ENCODE measurements around the gene UNC119.
"Not testable (repeated sequence)": the region's sequence is repeated elsewhere in the genome, so short reads cannot be mapped to it uniquely, and the experiment has no call there.

Gene UNC119

DNA sequence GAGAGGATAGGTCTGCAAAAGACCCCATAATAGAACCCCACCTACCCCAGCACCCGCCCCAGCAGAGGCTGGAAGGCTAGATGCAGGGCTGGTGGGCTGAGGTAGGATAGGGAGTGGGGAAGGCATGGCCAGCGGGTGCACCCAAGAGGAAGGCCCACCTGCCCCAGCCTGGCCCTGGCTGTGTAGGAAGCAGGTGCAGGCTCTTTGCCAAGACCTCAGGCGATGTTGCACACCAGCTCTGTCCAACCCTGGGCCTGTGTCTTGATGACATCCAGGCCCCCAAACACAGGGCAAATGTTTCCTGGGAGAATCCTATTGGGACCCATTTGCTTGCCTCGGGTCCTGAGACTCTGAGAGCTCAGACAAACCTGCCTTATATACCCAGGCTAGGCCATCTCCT is 12.2 kb downstream of the UNC119 start:
- no peak for DNase-seq

DNA sequence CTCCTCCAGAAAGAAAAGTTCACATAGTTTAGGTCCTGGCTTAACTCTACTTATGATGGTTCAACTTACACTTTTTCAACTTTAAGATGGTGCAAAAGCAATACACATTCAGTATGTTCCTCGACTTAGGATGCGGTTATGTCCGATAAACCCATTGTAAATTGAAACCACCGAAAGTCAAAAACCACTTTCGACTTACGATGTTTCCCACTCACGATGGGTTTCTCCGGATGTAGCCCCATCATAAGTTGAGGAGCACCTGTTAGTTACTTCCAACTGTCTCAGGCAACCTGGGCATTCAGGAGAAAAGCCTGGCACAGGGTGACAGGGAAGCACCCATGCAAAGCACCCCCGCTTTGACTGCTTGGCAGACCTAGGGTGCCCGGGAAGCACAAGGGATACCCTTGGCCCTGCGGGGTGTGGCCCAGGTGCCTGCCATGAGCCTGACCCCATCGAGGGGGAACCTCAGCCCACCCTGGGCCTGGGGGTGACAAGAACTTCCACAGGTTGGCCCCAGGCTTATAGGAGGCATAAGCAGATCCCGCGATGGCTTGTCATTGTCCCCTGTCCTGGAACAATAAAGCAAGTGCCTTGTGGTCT is 14.0 kb downstream of the UNC119 start:
- no peak for DNase-seq

DNA sequence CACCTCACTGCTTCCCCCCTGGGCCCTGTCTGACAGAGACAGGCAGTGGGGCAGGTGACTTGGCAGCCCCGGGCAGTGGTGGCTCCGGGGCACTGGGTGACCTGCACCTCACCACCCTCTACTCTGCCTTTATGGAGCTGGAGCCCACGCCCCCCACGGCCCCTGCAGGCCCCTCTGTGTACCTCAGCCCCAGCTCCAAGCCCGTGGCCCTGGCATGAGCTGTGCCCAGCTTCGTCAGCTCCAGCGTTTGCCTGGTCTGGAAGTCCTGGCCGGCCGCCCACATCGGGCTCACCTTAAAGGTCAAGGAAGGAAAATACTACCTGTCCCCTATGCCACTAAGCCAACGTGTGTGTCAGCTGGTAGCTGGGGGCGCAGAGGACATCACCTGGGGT is 15.2 kb downstream of the UNC119 start:
- DNase-seq, result no peak

DNA sequence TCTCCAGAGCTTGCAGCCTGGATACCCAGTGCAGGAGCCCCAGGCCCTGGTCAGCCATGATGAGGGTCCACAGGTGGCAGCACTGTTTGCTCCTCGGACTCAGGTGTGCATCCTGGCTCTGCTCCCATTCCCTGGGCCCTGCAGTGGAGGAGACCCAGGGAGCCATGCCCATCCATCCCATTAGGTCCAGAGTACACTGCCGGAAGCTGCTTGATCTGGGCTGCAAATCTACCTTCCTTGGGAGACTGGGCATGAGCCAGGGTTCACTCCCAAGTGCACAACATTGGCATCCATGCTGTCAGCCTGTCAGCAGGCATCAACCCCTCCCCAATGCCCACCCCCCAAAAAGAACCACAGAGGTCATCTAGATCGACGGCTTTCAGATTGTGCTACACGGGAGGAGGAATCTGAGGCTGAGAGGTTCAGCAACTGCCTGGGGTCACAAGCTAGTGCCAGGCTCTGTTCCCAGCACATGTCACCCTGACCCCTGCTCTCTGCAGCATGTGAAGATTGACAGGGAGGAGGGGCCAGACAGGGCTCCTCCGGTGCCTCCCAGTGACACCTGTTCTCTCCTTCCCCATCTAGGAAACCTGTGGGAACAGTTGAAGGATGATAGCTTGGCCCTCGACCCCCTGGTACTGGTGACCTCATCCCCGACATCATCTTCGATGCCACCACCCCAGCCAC is 15.7 kb downstream of the UNC119 start:
- DNase-seq, result peak in 1 of 2 experiments; percentile 26

DNA sequence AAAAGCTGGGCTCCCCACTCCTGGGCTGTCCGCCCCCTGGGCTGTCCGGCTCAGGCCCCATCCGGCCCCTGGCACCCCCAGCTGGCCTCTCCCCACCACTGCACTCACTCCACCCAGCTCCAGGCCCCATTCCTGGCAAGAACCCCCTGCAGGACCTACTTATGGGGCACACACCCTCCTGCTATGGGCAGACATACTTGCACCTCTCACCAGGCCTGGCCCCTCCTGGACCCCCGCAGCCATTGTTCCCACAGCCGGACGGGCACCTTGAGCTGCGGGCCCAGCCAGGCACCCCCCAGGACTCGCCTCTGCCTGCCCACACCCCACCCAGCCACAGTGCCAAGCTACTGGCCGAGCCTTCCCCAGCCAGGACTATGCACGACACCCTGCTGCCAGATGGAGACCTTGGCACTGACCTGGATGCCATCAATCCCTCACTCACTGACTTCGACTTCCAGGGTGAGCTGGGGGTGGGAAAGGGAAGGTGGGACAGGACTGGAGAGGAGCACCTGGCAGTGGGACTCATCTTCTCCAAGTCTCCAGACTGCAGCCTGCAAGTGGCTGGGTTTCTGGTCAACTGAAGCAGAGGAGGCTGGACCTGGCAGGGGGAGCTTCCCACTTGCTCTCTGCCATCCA is 17.6 kb downstream of the UNC119 start:
- DNase-seq, result no peak

DNA sequence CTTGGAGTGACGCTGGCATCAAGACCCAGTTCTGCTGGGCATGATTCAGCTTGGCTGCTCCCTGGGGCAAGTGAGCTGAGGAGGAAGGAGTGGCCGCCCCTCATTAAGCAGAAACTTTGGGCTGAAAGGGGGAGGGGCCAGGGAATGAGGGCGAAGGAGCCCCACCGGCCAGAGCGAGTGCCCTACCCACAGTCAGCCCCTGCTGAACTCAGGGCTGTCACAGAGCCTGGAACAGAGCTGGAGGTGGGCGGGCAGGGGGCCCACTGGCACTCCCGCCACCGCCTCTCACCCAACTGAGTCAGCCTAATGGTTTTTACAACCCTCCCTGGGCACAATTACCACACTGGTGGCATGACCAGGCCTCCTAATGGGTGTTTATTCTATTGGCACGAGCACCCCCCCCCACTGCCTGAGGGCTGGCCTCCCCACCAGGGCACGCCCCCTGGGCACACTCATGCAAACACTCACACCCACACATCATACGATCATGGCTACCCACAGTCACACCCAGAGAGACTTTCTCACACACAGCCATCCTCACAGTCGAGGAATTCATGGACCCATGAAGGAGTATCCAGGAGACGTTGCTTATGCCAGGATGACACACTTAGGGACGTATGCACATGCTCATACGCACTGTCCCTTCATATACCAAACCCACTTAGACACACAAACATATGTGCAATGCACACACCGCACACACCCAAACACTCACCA is 19.2 kb downstream of the UNC119 start:
- no peak for DNase-seq

DNA sequence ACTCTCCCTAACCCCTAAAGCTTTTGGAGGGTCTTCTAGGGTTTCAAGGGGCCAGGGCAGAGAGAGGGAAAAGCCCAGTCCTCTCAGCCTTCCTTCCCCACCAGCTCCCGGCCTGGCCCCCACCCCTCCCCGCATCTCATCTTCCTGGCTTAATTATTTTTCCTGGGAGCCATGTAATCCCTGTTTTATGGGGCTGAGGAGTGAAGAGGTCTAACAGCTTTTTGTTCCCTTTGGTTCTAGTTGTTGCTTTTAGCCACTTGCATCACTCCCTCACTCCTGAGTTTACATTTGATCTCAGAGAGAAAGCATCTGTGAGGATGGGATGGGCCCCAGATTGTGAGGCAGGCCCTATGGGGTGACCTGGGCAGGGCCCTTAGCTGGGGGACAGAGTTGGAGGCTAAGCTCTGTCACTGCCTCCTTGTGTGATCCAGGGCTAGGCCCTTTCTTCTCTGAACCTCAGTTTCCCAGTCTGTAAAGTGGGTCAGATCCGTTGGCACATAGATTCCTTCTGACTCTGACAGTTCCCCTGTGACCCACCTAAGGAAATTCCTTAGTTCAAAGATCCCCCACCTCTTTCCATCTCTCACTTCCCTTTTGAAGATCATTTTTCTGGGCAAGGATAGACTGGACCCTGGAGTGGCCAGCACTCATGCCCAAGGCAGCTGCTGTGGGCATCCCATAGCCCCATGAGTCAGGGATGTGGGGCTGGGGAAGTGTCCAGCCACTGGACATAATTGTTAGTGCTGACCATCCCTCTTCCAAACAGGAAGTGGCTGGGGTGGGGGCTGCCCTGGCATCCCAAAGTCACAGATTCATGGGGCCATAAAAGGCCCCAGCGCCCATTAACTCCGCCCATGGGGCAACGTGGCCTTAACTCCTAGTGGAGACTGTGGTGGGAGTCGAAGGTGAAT is 20.1 kb downstream of the UNC119 start:
- DNase-seq, result peak; percentile 86 to 90

DNA sequence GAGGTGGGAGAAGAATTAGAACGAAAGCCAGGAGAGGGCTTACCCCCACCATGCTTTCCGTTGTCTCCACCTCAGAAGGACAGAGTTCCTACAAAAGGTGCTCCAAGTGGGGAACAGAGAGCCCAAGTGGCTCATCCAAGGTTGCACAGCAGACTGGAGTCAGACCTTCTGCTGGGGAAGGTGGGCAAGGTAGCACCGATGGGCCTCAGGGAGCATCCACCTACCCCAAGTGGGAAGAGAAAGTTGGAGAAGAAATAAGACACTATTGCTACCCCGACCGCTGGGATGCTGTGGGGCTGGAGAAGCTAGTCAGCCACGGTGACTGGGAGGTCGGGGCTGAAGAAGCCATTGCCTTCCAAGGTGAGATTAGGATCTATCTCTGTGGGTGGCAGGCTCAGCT is 21.5 kb downstream of the UNC119 start:
- no peak for DNase-seq

DNA sequence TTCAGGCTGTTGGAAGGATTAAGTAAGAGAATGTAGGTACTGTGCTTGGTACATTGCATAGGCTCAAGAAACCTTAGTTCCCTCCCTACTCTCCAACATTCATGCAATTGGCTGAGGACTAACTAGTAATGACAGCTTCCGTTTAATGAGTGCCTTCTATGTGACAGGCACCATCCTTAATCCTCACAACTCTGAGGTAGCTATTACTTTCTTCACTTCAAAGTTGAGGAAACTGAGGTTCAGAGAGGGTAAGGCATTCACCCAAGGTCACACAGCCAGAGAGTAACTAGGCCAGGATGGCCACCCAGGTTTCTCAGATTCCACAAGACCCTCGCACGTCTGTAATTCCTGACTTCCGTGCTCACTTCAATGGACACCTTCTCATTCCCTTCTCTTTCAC is 22.2 kb downstream of the UNC119 start:
- DNase-seq, result no peak

DNA sequence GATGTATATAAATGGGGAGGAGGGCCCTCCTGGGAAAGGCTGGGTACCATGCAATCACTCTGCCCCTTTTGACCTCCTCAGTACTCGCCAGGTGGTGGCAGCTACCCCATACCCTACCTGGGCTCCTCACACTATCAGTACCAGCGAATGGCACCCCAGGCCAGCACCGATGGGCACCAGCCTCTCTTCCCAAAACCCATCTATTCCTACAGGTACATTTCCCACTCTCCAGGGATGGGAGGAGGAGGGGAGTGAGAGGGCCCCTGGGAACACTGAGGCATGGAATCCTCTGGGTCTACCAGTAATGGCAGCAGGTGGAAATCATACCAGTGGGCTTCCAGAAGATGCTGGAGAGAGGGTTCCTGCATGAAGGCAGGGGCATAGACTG is 23.4 kb downstream of the UNC119 start:
- no peak for DNase-seq

DNA sequence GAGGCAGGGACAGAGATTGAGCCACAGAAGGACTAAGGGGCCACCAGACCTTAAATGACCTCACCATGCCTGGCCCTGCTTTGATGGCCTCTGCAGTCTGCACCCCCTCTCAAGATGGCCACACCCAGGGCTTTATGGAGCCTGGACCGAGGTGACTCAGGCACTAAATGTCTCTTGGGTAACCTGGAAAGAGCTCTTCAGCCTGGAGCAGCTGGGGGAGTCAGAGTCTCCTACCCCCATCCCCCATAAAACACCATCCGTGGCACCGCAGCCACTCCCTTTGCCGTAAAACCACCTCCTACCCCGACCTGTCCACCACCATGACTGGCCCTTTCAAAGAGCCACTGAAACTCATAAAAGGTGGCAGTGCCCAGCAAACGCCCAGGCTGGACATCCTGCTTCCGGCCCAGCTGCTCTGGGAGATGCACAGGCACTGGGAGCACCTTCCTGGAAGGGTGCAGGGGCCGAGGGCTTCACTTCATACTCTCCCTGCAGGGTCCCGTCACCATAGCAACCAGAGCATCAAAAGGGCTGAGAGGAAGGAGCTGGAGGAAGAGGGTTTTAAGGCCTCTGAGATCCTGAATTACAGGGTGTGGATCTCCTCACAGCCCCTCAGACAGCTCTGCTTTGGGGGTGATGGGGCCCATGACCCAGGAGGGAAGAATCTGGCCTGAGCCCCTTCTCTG is 24.0 kb downstream of the UNC119 start:
- peak; percentile 39 to 46 for DNase-seq

DNA sequence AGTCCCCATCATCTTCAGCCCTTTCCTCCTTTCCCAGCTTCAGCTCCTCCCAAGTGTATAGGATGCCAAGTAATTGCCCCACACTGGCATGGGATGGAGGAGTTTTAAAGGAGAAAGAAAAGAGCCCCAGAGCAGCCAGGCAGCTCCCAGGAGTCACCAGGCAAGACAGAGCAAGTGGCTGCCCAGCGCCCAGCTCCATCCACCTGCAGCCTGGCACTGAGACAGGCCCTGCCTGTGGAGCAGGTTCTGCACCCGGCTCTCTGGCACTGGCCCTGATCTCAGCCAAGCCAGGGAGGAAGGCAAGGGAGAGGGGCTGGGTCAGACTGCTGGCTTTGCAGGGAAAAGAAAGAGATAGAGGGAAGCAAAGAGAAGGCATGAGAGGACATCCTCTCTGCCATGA is 24.6 kb downstream of the UNC119 start:
- DNase-seq, result no peak

DNA sequence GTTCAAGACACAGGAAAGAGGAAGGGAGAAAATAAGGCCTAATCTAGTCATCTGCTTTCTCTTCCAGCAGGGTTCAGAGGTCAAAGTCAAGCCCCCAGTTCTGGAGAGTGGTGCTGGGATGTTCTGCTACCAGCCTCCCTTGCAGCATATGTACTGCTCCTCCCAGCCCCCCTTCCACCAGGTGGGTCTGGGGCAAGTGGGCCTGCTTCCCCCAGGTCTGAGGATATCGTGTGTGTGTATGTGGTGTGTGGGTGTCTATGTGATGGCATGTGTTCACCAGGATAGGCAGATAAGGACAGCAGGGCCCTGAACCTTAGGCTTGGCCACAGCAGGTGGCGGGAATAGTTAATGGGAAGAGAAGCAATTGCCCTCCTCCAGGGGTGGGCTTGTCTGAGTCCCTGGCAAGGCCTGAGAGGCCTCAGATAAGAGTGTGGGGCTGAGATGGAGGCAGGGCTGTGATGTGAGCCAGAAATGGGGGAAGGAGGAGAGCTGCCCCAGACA is 25.2 kb downstream of the UNC119 start:
- DNase-seq, result no peak

DNA sequence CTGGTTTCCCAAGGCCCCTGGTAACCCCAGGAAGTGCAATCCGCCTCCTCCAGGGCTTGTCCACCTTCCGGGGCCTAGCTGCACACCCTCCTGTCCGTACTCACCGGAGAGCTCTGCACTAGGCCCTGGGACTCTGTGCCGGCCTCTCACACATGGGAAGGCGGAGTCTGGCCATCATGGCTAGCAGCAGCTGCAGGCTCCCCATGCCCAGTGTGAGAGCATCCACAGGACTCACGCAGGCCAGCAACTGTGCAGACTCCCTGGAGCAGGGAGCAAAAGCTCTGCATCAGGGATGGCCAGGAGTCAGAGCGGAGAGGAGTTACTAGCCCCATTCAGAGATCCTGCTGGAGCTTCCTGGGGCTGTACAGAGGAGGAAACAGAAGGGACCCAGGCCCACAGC is 26.0 kb downstream of the UNC119 start:
- peak; percentile 47 to 60 for DNase-seq

DNA sequence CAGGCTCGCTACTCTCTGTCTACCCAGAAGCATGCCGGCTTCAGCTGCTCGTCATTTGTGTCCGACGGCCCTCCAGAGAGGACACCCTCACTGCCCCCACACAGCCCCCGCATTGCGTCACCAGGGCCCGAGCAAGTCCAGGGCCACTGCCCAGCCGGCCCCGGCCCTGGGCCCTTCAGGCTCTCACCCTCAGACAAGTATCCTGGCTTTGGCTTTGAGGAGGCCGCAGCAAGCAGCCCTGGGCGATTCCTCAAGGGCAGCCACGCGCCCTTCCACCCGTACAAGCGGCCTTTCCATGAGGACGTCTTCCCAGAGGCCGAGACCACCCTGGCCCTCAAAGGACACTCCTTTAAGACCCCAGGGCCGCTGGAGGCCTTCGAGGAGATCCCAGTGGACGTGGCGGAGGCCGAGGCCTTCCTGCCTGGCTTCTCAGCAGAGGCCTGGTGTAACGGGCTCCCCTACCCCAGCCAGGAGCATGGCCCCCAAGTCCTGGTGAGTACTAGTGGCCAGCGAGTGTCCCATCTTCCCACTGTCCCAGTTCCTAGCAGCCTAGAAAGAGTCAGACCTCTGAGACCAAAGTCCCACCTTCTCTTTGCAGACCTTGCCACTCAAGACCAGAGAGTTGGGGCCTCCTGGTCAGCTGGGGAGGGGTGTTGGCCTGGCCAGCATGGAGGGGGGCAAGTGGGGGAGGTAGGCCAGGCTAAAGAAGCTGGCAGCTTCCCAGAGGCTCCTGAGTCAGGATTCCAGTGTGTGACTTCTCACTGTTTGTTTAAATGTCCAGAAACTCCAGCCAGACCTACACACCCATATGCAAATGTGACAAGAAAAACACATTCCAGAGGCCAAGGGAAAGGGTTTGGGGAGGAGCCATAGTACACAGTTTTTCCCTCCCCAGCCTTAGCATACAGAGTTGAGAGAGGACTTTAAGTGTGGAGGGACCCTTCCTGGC is 27.7 kb downstream of the UNC119 start:
- no peak for DNase-seq

DNA sequence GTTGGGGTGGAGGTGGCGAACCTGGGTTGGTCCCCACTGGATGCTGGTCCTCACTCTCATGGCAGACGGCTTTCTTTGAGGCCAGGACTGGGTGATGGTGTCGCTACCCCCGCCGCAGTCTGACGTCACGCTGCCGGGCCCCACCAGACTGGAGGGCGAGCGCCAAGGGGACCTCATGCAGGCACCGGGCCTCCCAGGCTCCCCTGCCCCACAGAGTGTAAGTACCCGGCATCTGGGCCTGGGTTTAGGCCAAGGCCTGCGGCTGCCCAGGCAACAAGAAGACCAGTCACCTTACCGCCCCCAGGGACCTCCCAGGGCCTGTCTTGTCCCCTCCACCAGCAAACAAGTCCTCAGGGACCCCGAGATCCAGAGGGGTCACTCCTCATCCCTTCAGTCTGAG is 28.5 kb downstream of the UNC119 start:
- DNase-seq, result no peak

DNA sequence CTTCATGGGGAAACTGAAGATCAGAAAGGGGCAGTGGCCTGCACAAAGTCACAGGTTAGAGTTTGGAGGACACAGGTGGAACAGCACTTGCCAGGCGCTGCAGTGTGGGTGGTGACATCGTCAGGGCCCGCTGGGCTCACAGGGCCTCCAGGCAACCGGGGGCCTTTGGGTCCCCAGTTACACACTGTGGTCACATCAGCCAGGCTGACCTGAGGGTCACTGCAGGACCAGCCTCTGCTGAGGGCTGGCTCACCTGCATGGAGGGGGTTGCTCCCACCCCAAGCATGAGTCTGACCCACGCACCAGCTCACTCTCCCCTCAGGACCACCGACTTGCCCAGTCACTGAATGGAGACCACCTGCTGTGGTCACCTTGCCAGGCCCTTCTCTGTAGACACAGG is 29.2 kb downstream of the UNC119 start:
- no peak for DNase-seq

DNA sequence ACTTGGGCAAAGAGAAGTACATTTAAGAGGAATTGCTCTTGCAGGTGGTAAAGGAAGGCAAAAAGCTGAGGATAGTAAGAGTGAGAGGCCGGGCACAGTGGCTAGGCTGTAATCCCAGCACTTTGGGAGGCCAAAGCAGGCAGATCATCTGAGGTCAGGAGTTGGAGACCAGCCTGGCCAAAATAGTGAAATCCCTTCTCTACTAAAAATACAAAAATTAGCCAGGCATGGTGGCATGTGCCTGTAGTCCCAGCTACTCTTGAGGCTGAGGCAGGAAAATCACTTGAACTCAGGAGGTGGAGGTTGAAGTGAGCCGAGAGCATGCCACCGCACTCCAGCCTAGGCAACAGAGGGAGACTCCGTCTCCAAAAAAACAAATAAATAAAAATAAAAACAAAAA is 30.1 kb downstream of the UNC119 start:
- not testable (repeated sequence) for DNase-seq

DNA sequence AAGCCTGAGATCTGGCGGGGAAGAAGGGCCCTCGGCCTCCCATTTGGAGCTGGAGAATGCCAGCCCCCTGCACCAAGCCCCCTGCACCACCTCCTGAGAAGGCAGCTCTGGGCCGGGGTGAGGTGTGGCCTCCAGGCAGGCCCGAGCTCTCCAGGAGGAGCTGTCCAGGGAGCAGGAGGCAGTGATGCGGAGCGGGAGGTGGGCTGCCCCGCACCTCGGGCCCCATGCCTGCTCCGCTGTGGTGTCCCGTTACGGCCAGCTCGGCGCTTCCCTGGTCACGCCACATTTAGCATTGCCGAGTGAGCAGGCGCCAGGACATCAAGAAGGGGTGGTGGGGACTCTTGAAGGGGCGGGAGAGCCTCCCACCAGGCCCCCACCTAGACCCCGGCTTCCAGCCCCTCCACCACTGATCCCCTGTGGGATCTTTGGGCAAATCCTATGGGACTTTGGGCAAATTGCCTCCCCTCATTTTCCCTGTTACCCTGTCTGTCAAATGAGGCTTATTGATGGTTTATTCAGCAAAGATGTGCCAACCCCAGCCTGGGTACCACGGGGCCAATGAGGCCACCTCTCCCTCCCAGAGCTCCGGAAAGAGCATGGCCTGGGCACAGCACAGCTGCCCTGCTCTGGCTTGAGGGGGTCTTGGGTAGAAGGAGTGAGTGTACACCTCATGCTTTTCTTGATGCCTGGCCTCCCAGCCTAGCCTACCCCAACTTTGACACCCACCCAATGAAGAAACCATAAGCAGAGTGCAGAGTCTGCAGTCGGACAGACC is 30.9 kb downstream of the UNC119 start:
- DNase-seq, result no peak

DNA sequence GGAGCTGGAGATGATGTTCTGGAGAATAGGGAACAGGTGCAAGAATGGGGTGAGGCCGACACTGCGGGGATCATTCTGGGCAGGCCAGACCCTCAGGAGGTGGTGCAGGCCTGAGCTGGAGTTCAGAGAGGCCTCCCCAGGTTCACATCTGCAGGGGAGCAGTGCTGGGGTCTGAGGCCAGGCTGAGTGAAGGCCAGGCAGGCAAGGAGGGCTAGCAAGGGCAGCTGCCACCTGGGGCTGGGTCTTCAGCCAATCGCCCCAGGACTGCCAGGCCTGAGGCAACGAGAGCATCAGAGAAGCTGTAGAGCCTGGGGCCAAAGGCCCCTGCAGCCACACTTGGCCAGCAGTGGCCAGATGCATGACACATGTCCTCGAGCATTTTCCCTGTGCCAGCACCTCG is 31.7 kb downstream of the UNC119 start:
- DNase-seq, result no peak
